GM12874 (cell line): ENCODE results near the gene ARHGAP10.

Experiments used
- TF ChIP-seq, protein P1 (sequence below): IDR thresholded peaks from 2 replicates; pipeline ENCODE4 v1.5.1; 2011; ENCODE audit warnings: low read depth, mild to moderate bottlenecking, control low read depth, low read length, moderate library complexity; ENCODE audit not compliant: insufficient read depth

The ARHGAP10 gene

DNA sequence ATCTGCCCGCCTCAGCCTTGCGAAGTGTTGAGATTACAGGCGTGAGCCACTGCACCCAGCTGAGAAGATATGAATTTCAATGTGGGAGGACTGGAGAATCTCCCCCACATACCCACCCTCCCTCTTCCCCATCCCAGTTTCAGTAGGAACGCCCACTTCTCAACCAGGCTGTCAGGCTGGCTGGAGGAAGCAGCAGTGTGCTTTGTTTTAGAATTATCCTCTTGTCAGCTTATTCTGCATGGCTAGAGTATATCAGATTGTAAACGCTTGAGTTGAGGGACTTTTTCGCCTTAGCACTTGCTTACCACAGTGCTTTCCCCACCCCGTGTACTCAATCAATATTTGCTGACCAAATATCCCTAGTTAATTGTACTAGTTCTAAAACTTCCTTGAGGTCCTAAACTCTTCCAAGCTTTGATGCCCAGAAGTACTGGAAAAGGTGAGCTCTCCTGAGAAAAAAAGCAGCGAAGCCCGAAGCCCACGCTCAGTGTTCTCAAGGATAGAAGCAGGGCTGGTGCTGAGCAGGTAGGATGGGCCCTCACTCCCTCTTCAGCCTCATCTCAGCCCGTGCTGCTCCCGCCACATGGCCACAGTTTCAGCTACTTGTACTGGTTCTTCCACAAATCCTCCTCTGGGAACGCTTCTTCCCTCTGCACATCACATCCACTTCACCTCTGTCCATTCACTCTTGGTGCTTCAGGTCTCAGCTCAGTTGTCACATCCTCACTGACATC, 7.3 kb upstream of the ARHGAP10 start:
- TF ChIP-seq, protein P1, sequence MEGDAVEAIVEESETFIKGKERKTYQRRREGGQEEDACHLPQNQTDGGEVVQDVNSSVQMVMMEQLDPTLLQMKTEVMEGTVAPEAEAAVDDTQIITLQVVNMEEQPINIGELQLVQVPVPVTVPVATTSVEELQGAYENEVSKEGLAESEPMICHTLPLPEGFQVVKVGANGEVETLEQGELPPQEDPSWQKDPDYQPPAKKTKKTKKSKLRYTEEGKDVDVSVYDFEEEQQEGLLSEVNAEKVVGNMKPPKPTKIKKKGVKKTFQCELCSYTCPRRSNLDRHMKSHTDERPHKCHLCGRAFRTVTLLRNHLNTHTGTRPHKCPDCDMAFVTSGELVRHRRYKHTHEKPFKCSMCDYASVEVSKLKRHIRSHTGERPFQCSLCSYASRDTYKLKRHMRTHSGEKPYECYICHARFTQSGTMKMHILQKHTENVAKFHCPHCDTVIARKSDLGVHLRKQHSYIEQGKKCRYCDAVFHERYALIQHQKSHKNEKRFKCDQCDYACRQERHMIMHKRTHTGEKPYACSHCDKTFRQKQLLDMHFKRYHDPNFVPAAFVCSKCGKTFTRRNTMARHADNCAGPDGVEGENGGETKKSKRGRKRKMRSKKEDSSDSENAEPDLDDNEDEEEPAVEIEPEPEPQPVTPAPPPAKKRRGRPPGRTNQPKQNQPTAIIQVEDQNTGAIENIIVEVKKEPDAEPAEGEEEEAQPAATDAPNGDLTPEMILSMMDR, result no peak

DNA sequence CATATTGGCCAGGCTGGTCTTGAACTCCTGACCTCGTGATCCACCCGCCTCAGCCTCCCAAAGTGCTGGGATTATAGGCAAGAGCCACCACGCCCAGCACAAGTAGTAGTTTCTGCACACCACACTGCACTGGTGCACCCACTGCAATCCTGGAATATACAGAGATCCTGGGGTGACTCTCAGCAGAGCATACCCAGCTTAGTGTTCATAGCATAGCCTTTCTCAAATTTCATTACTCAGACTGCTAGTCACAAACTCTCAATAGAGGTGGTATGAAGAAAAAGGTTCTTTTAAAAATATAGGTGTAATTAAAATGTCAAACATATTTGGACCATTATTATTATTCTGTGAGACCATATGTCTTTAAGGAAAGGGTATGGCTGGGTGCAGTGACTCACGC, 6.2 kb upstream of the ARHGAP10 start:
- TF ChIP-seq, protein P1, result no peak

DNA sequence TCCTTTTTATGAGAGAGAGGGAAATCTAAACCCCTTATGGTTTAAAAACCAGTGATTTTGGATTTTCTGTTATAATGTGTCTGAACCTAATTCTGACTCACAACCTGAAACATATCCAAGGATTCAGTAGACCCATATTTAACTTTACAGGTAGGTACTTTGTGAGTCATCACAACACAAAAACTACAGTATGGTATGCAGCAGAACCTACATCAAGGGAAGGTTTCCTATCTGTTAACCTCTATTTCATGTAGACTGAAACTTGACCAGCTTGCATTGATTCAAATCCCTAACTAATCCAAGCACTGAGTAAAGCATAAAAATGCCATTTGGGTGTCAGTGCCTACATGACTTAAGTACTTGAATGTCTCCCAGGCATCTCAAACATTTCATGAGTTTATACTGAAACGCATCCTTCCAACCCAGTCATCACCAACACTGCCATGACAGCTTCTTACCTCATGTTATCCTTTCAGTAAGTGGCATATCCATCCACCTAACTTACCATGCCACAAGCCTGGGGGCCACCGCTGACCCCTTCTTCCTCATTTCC, 4.3 kb upstream of the ARHGAP10 start:
- TF ChIP-seq, protein P1, result no peak

DNA sequence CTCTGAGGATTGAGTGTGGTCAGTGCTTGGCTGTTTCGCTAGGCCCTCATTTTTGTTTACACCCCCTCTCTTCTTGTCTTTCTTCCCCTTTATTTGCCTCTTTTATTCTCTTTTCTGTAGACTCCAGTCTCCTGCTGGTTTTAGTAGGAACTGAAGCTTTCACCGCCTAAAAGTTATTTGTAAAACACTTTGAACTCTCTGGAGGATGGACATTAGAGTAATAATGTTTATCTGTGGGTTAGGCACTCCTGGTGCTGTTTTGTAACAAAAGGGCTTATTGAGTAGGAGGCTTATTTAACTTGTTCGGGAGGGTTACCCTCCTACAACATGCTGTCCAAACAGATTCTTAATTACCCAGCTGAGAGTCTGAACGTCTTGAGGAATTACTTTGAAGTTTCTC, 1.6 kb upstream of the ARHGAP10 start:
- TF ChIP-seq, protein P1, result no peak

DNA sequence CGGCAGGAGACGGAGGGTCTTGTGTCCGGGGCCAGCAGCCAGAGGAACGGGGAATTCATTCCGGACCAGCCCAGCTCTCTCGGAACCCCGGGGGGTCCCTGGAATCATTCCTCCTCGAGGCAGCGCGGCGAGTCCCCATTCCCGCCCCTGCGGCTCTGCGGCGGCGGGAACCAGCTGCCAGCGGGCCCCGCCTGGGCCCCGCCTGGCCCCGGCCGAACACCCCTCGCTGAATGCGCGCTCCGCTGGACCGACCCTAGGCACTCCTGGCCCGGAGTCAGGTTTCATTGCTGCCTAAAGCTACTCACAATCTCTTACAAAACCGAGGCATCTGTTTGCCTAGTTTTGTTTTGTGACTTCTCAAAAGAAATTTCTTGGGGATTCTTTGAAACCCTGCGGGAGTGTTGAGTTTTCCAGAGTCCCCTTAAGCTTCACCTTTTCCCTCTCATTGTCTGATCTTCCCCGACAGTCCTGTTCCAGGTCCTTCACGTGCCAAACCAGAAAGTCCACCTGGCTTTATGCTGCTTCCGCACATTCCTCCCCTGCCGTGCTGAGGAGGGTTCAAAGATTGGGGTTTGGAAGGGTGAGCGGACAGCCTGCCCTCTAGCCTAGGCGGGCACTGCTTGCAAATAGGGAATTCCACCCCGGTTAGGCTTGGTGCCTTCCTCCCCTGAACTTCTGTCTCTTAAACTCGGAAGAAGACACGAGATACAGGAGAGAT, 789 bp downstream of the ARHGAP10 start:
- TF ChIP-seq, protein P1, result no peak

DNA sequence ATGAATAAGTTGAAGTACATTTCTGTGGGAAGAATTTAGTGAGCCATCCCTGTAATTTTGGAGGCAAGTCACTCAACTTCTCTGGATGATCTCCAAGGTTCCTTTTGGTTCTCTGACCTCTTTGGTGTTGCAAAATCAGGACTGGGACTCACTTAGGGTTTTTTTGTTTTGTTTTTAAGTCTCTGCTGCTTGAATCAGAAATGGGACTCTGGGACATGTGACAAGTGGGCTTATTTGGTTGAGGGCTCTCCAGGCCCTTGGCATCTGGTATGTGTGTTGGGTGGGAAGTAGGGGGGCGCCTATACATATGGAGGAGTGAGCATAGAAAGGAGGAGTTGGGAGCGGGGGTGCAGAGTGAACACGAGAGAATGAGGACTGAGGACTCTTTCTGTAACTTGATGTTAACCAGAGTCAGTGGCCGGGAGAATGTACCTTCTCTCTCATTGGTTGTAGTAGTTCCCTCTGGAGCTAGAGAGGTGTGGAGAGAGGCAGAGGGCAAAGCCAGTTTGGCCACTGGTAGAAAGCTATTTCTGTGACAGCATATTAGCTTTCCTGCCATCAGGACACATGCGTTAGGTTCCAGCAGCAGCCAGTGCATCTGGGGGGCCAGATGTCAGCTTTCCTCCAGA, 1.9 kb downstream of the ARHGAP10 start:
- TF ChIP-seq, protein P1, result no peak

DNA sequence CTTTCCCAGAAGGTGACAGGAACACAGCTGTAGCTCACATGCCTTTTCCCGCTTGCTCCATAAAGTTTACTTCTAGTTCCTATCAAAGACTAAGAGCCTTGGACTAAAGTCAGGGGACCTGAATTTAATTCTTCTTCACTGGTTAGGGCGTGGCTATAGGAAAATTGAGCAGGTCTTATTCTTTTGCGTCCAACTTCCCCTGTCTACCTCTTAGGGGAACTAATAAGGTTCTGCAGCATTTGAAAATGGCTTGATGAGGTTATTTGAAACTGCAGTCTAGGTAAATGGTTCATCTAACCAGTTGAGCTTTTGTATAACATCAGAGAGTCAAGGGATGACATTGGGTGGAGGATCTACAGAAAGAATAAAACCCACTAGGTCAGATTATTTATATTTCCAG, 2.6 kb downstream of the ARHGAP10 start:
- TF ChIP-seq, protein P1, result no peak
